ENCODE results near the gene BEND3.
"Not testable (repeated sequence)": the region's sequence is repeated elsewhere in the genome, so short reads cannot be mapped to it uniquely, and the experiment has no call there.

DNA sequence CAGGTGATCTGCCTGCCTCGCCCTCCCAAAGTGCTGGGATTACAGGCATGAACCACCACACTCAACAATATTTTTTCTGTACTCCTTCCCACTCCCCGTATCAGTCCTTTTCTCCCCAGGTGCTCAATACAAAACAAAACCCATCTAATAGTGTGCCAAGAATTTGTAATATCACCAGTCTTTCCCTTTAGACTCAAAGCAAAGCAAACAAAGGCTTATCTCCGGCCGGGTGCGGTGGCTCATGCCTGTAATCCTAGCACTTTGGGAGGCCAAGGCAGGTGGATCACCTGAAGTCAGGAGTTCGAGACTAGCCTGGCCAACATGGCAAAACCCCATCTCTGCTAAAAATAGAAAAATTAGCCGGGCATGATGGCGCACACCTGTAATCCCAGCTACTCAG, 95.7 kb downstream of the BEND3 start:
- TF ChIP-seq, protein P1, sequence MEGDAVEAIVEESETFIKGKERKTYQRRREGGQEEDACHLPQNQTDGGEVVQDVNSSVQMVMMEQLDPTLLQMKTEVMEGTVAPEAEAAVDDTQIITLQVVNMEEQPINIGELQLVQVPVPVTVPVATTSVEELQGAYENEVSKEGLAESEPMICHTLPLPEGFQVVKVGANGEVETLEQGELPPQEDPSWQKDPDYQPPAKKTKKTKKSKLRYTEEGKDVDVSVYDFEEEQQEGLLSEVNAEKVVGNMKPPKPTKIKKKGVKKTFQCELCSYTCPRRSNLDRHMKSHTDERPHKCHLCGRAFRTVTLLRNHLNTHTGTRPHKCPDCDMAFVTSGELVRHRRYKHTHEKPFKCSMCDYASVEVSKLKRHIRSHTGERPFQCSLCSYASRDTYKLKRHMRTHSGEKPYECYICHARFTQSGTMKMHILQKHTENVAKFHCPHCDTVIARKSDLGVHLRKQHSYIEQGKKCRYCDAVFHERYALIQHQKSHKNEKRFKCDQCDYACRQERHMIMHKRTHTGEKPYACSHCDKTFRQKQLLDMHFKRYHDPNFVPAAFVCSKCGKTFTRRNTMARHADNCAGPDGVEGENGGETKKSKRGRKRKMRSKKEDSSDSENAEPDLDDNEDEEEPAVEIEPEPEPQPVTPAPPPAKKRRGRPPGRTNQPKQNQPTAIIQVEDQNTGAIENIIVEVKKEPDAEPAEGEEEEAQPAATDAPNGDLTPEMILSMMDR (IDR thresholded peaks at IDR 0.05; ENCODE audit: low read depth, low read length): not testable (repeated sequence)
- TF ChIP-seq EZH2phosphoT487 (IDR thresholded peaks at IDR 0.05; ENCODE audit: low read depth): not testable (repeated sequence)
